ENCODE data around the gene MRPL34. TPM values are rescaled to one million over a fixed set of nuclear protein-coding genes. Genes with fewer than 3 reads are reported as not detected.
A peak's percentile ranks its signal among the peaks of the same experiment; 100 is the strongest.

Gene MRPL34
- total RNA-seq, 1 experiment from 2014 or later, result 191 TPM

GRCh38 chr19:17347361-17347760, 41.7 kb downstream of the MRPL34 start:
- no peaks in the 10 kb centered on the region for H4K20me1 ChIP-seq (ENCODE audit: low read length)
- no peak overlapping the region for H3K4me3 ChIP-seq (ENCODE audit: low read length)
- no peaks in the 10 kb centered on the region for H3K36me3 ChIP-seq (ENCODE audit: low read depth, low read length)
- no peaks in the 10 kb centered on the region for H3K79me2 ChIP-seq (ENCODE audit: low read length)
- DNase-seq, result no peak
- no peak overlapping the region for H2AFZ ChIP-seq (ENCODE audit: low read length)
- ChIA-PET CTCF (interaction anchor here (0.5 kb wide), 1 partner anchor 39 kb away, joined by 3 read pairs; no protein-coding TSS in a partner anchor), POLR2A (ENCODE audit: unreplicated experiment) (no interaction called here)
- H3K9ac ChIP-seq (ENCODE audit: low read length), result no peak overlapping the region
- no peak overlapping the region for H3K4me2 ChIP-seq (ENCODE audit: low read length)
- H3K27ac ChIP-seq (ENCODE audit: low read length), result no peak overlapping the region
- ATAC-seq, result no peak
- H3K9me2 ChIP-seq (replicated peaks; ENCODE audit: low read length), result no peaks in the 10 kb centered on the region
- intact Hi-C loops (cut with micrococcal nuclease), result no loop called here
- no TSS peak for BruUV-seq (replicated peaks)
- no peaks in the 10 kb centered on the region for H3K9me3 ChIP-seq (ENCODE audit: low read length)
- H3K27me3 ChIP-seq (ENCODE audit: low read length), result no peaks in the 10 kb centered on the region
- peaks cover 10% of the 10 kb centered on the region; the same call in 1 of the 2 replicates for H3K4me1 ChIP-seq (ENCODE audit: insufficient read depth, low read length)
- TF ChIP-seq CTCF (conservative IDR thresholded peaks at IDR 0.05; ENCODE audit: low read depth, low read length) (no peak), EZH2phosphoT487 (IDR thresholded peaks at IDR 0.05; ENCODE audit: borderline replicate concordance, low read length) (no peak), EZH2 (IDR thresholded peaks at IDR 0.05; ENCODE audit: low read length, unreplicated experiment) (no peak)
- H3F3A ChIP-seq (ENCODE audit: low read length, unreplicated experiment), result no peaks in the 10 kb centered on the region

GRCh38 chr19:17347877-17348276, 42.2 kb downstream of the MRPL34 start:
- POLR2A ChIA-PET (ENCODE audit: unreplicated experiment), result no interaction called here
- DNase-seq, result no peak
- no TSS peak for BruUV-seq (replicated peaks)
- Histone ChIP-seq H3K36me3 (ENCODE audit: low read depth, low read length) (no peaks in the 10 kb centered on the region), H3K9me3 (ENCODE audit: low read length) (no peaks in the 10 kb centered on the region), H3K27ac (ENCODE audit: low read length) (no peak overlapping the region), H3K4me2 (ENCODE audit: low read length) (no peak overlapping the region), H3K4me1 (ENCODE audit: insufficient read depth, low read length) (peaks cover 10% of the 10 kb centered on the region; the same call in 1 of the 2 replicates), H3K27me3 (ENCODE audit: low read length) (no peaks in the 10 kb centered on the region), H3K9ac (ENCODE audit: low read length) (no peak overlapping the region), H3F3A (ENCODE audit: low read length, unreplicated experiment) (no peaks in the 10 kb centered on the region), H3K79me2 (ENCODE audit: low read length) (no peaks in the 10 kb centered on the region), H3K4me3 (ENCODE audit: low read length) (no peak overlapping the region), H4K20me1 (ENCODE audit: low read length) (no peaks in the 10 kb centered on the region), H2AFZ (ENCODE audit: low read length) (no peak overlapping the region), H3K9me2 (replicated peaks; ENCODE audit: low read length) (no peaks in the 10 kb centered on the region)
- ATAC-seq, result no peak
- TF ChIP-seq EZH2phosphoT487 (IDR thresholded peaks at IDR 0.05; ENCODE audit: borderline replicate concordance, low read length), result no peak
- TF ChIP-seq CTCF (conservative IDR thresholded peaks at IDR 0.05; ENCODE audit: low read depth, low read length), result no peak
- TF ChIP-seq EZH2 (IDR thresholded peaks at IDR 0.05; ENCODE audit: low read length, unreplicated experiment), result no peak
- CTCF ChIA-PET, result no interaction called here
- intact Hi-C loops (cut with micrococcal nuclease), result no loop called here

DNA sequence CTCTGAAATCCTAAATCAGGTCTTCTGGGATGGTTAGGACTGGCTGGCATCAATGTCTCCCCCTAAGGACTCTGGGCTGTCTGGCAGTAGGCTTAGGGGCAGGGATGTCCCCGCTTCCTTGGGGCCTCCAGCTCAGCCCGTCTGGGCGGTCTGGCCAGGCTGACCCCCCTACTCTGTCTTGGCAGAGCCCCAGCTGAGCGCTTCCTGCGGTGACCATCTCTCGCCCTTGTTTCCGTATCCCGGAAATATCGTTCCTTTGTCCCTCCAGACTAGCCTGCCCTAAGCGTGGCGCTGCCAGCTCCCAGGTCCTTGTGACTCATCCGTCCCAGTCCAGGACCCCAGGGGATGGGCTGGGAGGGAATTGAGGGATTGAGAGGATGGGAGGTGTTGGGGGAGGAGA, 43.0 kb downstream of the MRPL34 start:
- H3K36me3 ChIP-seq (ENCODE audit: low read depth, low read length), result no peaks in the 10 kb centered on the region
- H3K4me3 ChIP-seq (ENCODE audit: low read length), result peak overlapping the region; percentile 47; the same call in 1 of the 2 replicates
- TF ChIP-seq EZH2phosphoT487 (IDR thresholded peaks at IDR 0.05; ENCODE audit: borderline replicate concordance, low read length), result no peak
- TF ChIP-seq EZH2 (IDR thresholded peaks at IDR 0.05; ENCODE audit: low read length, unreplicated experiment), result no peak
- no peak for TF ChIP-seq CTCF (conservative IDR thresholded peaks at IDR 0.05; ENCODE audit: low read depth, low read length)
- peaks cover 10% of the 10 kb centered on the region; the same call in 1 of the 2 replicates for H3K4me1 ChIP-seq (ENCODE audit: insufficient read depth, low read length)
- H4K20me1 ChIP-seq (ENCODE audit: low read length), result no peaks in the 10 kb centered on the region
- no peaks in the 10 kb centered on the region for H3K9me3 ChIP-seq (ENCODE audit: low read length)
- H3K9ac ChIP-seq (ENCODE audit: low read length), result no peak overlapping the region
- no peaks in the 10 kb centered on the region for H3K27me3 ChIP-seq (ENCODE audit: low read length)
- H3K9me2 ChIP-seq (replicated peaks; ENCODE audit: low read length), result no peaks in the 10 kb centered on the region
- ChIA-PET CTCF (no interaction called here), POLR2A (ENCODE audit: unreplicated experiment) (no interaction called here)
- no peak overlapping the region for H3K27ac ChIP-seq (ENCODE audit: low read length)
- peak overlapping the region; percentile 79 for H2AFZ ChIP-seq (ENCODE audit: low read length)
- BruUV-seq (replicated peaks), result no TSS peak
- H3F3A ChIP-seq (ENCODE audit: low read length, unreplicated experiment), result no peaks in the 10 kb centered on the region
- no peaks in the 10 kb centered on the region for H3K79me2 ChIP-seq (ENCODE audit: low read length)
- ATAC-seq (peak; percentile 74), DNase-seq (peak; percentile 78)
- intact Hi-C loops (cut with micrococcal nuclease), result no loop called here
- H3K4me2 ChIP-seq (ENCODE audit: low read length), result peak overlapping the region; percentile 78
